Kidney (tissue), 14 donors: Measurements from ENCODE around the gene TEX19. TPM values are rescaled to one million over a fixed set of nuclear protein-coding genes. Genes with fewer than 3 reads are reported as not detected.

Source experiments
- DNase-seq, 5 donors: peaks; one replicate each; pipeline ENCODE4 v3.0.0-alpha.2; 2013 to 2020
- FAIRE-seq: peaks from 2 replicates; lab custom pipeline; 2012; peaks lifted over from hg19 to GRCh38; lab: Jason Lieb, UNC
- H3K27ac ChIP-seq, 2 donors: one replicate each; pipeline ENCODE4 v1.7.0; 2013; ENCODE audit warnings: low read depth in 2 of 2, low read length in 2 of 2, inconsistent platforms in 1 of 2
- H3K27me3 ChIP-seq: one replicate; pipeline ENCODE4 v1.7.1; 2013; ENCODE audit warnings: low read length, inconsistent platforms; ENCODE audit not compliant: control insufficient read depth, insufficient read depth
- H3K36me3 ChIP-seq, 3 donors: one replicate each; pipeline versions ENCODE4 v1.7.0 to v1.7.1; 2013; ENCODE audit warnings: low read length in 3 of 3, control low read depth in 1 of 3, inconsistent platforms in 1 of 3; ENCODE audit not compliant: insufficient read depth in 3 of 3, control insufficient read depth in 2 of 3
- H3K4me1 ChIP-seq, 3 donors: one replicate each; pipeline versions ENCODE4 v1.7.0 to v1.7.1; 2013; ENCODE audit warnings: low read length in 3 of 3, inconsistent platforms in 1 of 3, low read depth in 1 of 3; ENCODE audit not compliant: control insufficient read depth in 2 of 3, insufficient read depth in 2 of 3
- H3K4me3 ChIP-seq, 3 donors: one replicate each; pipeline versions ENCODE4 v1.7.0 to v1.8.1; 2013; ENCODE audit warnings: low read length in 3 of 3, control low read depth in 1 of 3, inconsistent platforms in 1 of 3
- H3K9ac ChIP-seq, 3 donors: one replicate each; pipeline versions ENCODE4 v1.7.0 to v1.7.1; 2013; ENCODE audit warnings: low read length in 3 of 3, control low read depth in 1 of 3, inconsistent platforms in 1 of 3
- H3K9me3 ChIP-seq, 3 donors: one replicate each; pipeline versions ENCODE4 v1.7.0 to v1.7.1; 2013; ENCODE audit warnings: low read length in 3 of 3, control low read depth in 1 of 3, inconsistent platforms in 1 of 3; ENCODE audit not compliant: control insufficient read depth in 2 of 3, insufficient read depth in 1 of 3
- intact Hi-C: fragments of 100-400 bp; cut with DNase I; formaldehyde crosslinking; loops from one replicate; pipeline ENCODE4 v1.11.1; 2022
- polyA plus RNA-seq: library from polyadenylated mRNA; stranded (reverse); fragments of 350-450 nt; fragmentation: Illumina TruSeq; extraction: RNeasy Lipid Tissue Mini Kit (QIAGEN cat#74804); gene quantifications from one replicate; pipeline ENCODE4 v1.2.3, GENCODE V29; 2014; ENCODE audit warnings: low read depth, low replicate concordance; ENCODE audit not compliant: insufficient read depth
- total RNA-seq: library from RNA; stranded (reverse); fragmentation: NEBNext Ultra II Directional; extraction: Animal tissue kit (Norgen Biotek cat#: 25700); gene quantifications from one replicate; pipeline ENCODE4 v1.2.1, GENCODE V29; 2021
- TF ChIP-seq, protein P1 (sequence below): IDR thresholded peaks from 3 replicates; pipeline ENCODE4 v1.5.1; 2012; ENCODE audit warnings: mild to moderate bottlenecking, moderate library complexity, borderline replicate concordance; ENCODE audit not compliant: insufficient read depth; ENCODE audit errors: extremely low read depth
- donor health status: control.
- donor health status: control.
- donor health status: control.
- donor health status: control.
- donor health status: control.
- donor health status: DM: yes; HTN: yes; CAD: no.
- donor health status: Normal renal cell carcinoma (clear cell type).

TEX19 gene
- total and polyA plus RNA-seq, 2 donors from 2014 or later: not detected

DNA sequence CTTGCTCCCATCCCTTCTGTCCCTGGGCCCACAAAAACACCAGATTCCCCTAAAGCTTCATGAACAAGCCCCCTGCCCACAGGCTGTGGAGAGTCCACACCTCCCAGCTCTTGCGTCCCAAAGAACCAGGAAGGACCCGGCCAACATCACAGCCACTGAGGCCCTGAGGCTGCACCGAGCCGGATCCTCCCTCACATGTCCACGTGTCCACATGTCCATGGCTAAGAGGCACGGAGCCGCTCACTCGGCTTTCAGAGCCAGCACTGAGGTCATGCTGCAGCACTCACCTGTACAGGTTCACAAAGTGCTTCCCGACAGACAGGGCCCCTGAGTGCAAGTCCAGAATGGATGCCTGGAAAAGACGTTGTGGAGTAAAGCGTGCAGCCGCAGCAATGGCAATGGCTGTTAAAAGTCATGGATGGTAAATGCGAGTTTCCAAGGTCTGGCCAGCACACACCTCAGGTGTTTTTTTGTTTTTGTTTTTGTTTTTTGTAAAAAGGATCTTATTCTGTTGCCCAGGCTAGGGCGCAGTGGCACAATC, 47.2 kb downstream of the TEX19 start:
- H3K36me3 ChIP-seq: peaks cover 0 to 4% (median 3%) of the 10 kb centered on the region in 3 donors
- no peak overlapping the region for H3K27ac ChIP-seq
- H3K27me3 ChIP-seq: no peaks in the 10 kb centered on the region
- intact Hi-C loops: no loop called here
- DNase-seq: peak in 1 of 5 donors; percentile 61
- FAIRE-seq: no peak
- no peak overlapping the region for H3K9ac ChIP-seq
- no peaks in the 10 kb centered on the region for H3K9me3 ChIP-seq
- no peak overlapping the region for H3K4me3 ChIP-seq
- TF ChIP-seq, protein P1, sequence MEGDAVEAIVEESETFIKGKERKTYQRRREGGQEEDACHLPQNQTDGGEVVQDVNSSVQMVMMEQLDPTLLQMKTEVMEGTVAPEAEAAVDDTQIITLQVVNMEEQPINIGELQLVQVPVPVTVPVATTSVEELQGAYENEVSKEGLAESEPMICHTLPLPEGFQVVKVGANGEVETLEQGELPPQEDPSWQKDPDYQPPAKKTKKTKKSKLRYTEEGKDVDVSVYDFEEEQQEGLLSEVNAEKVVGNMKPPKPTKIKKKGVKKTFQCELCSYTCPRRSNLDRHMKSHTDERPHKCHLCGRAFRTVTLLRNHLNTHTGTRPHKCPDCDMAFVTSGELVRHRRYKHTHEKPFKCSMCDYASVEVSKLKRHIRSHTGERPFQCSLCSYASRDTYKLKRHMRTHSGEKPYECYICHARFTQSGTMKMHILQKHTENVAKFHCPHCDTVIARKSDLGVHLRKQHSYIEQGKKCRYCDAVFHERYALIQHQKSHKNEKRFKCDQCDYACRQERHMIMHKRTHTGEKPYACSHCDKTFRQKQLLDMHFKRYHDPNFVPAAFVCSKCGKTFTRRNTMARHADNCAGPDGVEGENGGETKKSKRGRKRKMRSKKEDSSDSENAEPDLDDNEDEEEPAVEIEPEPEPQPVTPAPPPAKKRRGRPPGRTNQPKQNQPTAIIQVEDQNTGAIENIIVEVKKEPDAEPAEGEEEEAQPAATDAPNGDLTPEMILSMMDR: no peak
- H3K4me1 ChIP-seq: no peaks in the 10 kb centered on the region

DNA sequence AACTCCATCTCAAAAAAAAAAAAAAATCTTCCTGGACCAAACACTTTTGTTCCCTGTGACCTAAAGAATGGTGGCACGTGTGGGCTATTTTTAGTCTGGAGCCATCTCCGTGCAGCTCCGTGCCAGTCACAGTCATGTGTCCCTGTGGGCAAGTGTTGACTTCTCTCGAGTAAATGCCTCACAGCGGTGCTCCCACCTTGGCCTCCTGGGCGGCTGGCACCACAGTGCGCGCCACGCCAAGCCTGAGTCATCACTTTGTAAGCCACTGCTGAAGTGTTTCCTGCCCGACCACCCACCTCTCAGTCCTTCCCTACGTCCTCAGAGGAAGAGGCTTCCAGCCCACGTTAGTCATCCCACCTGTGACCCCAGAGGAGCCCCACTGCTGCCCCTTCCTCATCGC, 48.2 kb downstream of the TEX19 start:
- peaks cover 0 to 4% (median 3%) of the 10 kb centered on the region in 3 donors for H3K36me3 ChIP-seq
- no peaks in the 10 kb centered on the region for H3K27me3 ChIP-seq
- no peak overlapping the region for H3K4me3 ChIP-seq
- no peaks in the 10 kb centered on the region for H3K4me1 ChIP-seq
- FAIRE-seq (no peak), DNase-seq (peak in 1 of 5 donors; percentile 49)
- TF ChIP-seq, protein P1: no peak
- no peak overlapping the region for H3K27ac ChIP-seq
- H3K9ac ChIP-seq: no peak overlapping the region
- intact Hi-C loops: no loop called here
- H3K9me3 ChIP-seq: no peaks in the 10 kb centered on the region

DNA sequence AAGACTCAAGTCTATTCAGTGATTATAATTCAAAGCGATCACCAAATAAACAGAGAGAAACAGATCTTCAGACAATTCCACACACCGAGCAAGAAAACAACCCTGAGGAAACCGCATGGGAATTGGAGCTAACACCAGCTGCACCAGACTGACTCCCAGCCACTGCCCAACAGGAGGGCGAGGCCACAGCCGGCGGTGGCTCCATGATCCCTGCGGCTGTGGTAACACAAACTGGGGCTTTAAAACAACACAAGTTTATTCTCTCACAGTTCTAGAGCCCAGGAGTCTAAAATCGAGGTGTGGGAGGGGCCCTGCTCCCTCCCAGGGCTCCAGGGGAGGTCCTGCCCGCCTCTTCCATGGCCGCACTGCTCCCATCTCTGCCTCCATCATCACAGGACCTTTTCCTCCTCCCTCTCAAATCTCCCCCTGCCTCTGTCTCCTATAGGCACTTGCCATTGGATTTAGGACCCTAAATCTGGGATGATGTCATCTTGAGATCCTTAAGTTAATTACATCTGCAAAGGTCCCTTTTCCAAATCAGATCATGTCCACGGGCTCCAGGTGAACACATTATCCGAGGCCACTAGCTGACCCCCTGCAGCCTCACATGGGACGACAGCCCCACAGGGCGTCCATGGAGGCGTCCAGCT, 49.4 kb downstream of the TEX19 start:
- H3K4me1 ChIP-seq: no peaks in the 10 kb centered on the region
- H3K4me3 ChIP-seq: no peak overlapping the region
- H3K9ac ChIP-seq: no peak overlapping the region
- FAIRE-seq (no peak), DNase-seq (peak in 1 of 5 donors; percentile 20)
- H3K27me3 ChIP-seq: no peaks in the 10 kb centered on the region
- no peak overlapping the region for H3K27ac ChIP-seq
- peaks cover 0 to 4% (median 3%) of the 10 kb centered on the region in 3 donors for H3K36me3 ChIP-seq
- intact Hi-C loops: no loop called here
- TF ChIP-seq, protein P1: no peak
- no peaks in the 10 kb centered on the region for H3K9me3 ChIP-seq
